AG04449 (cell line): ENCODE measurements around the gene MTSS2.

Experiments used
- CTCF ChIA-PET: fragments of 350-600 bp; formaldehyde crosslinking; extraction: SDS; loops from one replicate; lab custom pipeline; 2021; ENCODE audit warnings: antibody characterized with exemption; lab: Yijun Ruan, JAX
- POLR2A ChIA-PET: fragments of 400-600, 350-600 bp; formaldehyde crosslinking; extraction: SDS; loops from one replicate; lab custom pipeline; 2020; ENCODE audit warnings: antibody characterized with exemption, inconsistent platforms; lab: Yijun Ruan, JAX
- DNase-seq: peaks from one replicate; pipeline ENCODE4 v3.0.0-alpha.2; 2010; ENCODE audit warnings: low read depth, low spot score
- H3K4me3 ChIP-seq: 2 replicates; pipeline ENCODE4 v1.5.1; 2011; ENCODE audit warnings: low read depth, mild to moderate bottlenecking, control low read depth, low read length
- TF ChIP-seq, protein P1 (sequence below): IDR thresholded peaks from one replicate; pipeline ENCODE4 v1.5.1; 2011; ENCODE audit warnings: mild to moderate bottlenecking, moderate library complexity, low read length, control low read depth, inconsistent platforms; ENCODE audit not compliant: insufficient read depth; ENCODE audit errors: missing control alignments

MTSS2 gene

DNA sequence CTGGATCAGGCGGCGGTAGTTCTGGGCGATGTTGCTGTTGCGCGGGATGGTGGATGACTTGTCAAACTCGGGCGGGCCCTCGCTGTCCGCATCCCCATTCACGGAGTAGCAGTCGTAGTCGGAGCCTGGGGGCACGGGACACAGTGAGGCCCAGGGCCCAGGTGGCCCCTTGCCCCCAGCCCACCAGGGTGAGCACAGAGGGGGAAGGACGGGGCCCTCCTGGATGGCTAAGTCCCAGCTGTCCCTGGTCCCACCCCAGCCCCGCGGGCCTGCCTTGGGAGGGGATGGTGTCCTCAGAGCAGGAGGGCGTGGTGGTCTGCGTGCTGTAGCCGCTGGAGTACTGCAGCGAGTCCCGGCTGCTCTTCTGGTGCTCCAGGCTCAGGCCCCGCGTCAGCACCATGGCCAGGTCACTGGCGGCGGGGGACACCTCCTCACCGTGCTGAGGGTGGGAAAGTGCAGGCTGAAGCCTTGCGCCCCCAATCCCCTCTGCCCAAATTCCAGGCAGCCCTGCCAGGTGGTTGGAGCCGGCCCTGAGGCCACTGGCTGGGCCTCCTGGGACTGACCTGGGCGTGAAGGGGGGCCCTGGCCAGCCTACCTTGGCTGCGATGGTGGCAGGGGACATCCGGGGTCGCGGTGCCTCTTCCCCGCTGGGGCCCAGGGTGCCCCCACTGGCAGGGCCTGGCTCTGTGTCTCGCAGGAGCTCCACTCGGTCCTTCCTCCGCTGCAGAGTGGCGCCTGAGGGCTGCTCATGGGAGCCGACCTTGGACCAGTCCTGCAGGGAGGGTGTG is 21.3 kb downstream of the MTSS2 start:
- CTCF ChIA-PET = interaction anchor here (6.7 kb wide), 1 partner anchor 106 kb away, joined by 69 read pairs; no protein-coding TSS in a partner anchor
- no peak for DNase-seq
- TF ChIP-seq, protein P1, sequence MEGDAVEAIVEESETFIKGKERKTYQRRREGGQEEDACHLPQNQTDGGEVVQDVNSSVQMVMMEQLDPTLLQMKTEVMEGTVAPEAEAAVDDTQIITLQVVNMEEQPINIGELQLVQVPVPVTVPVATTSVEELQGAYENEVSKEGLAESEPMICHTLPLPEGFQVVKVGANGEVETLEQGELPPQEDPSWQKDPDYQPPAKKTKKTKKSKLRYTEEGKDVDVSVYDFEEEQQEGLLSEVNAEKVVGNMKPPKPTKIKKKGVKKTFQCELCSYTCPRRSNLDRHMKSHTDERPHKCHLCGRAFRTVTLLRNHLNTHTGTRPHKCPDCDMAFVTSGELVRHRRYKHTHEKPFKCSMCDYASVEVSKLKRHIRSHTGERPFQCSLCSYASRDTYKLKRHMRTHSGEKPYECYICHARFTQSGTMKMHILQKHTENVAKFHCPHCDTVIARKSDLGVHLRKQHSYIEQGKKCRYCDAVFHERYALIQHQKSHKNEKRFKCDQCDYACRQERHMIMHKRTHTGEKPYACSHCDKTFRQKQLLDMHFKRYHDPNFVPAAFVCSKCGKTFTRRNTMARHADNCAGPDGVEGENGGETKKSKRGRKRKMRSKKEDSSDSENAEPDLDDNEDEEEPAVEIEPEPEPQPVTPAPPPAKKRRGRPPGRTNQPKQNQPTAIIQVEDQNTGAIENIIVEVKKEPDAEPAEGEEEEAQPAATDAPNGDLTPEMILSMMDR = no peak
- POLR2A ChIA-PET = no interaction called here
- no peak overlapping the region for H3K4me3 ChIP-seq

DNA sequence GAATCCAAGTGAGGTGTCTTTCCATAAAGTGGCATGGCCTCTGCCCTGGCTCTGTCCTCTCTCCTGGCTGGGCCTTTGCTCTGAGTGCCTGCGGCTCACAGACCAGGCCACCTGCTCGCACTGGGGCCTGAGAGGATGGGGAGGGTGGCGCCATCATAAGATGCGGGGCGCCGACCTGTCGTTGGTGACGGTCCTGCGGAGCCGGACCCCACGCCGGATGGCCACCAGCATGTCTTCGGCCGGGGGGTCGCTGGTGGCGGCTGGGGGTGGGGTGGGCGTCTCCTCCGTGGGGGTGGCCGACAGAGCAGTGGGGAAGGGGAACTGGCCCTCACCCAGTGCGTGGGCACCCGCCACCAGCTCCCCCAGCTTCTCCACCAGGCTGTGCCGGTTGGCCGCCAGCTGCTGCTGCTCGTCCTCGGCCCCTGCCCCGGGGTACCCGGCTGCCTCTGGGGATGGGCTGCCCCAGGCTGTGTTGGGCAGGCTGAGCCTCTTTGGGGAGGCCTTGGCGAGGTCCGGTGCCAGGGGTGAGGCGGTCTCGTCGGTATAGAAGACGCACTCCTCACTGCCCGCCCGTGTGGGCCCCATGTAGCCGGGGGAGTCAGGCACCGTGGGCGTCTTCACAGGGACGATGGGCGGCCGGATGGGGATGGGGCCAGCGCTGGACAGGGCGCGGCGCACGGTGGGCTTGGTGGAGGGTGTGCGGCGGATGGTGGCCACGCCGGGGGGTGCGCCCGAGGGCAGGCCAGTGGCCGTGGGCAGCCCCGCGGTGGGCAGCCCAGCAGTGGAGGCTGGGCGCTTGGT is 22.1 kb downstream of the MTSS2 start:
- ChIA-PET POLR2A (no interaction called here), CTCF (interaction anchor here (2.2 to 6.7 kb wide), 2 partner anchors 10 to 107 kb away, joined by 11 to 69 read pairs; no protein-coding TSS in a partner anchor)
- no peak for DNase-seq
- no peak overlapping the region for H3K4me3 ChIP-seq
- TF ChIP-seq, protein P1 = no peak

DNA sequence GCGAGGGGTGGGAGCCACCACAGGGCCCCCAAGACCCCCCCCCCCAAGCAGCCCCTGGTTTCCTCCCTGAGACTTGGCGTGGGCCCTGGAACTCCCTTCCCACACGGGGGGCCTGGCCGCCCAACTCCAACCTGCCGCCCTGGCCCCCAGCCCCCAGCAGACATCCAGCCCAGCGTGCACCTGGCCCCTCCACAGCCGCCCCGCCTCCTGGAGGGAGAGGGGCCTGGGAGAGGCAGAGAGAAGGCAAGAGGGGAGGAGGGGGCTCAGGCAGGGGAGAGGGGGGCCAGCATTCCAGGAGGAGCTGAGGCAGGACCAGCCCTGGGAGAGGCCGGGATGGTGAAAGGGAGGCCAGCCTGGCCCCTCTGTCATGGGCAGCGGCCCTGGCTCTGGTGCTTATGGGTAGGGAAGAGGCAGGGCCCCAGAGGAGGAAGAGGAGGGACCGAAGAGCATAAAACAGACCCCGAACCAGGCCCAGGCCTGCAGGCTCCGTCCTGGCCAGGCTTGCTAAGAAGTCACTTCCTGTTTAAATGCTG is 22.8 kb downstream of the MTSS2 start:
- H3K4me3 ChIP-seq = no peak overlapping the region
- TF ChIP-seq, protein P1 = no peak
- ChIA-PET CTCF (interaction anchor here (0.7 to 2.2 kb wide), 3 partner anchors 10 to 108 kb away, joined by 3 to 11 read pairs (median 10); no protein-coding TSS in a partner anchor), POLR2A (no interaction called here)
- DNase-seq = no peak

DNA sequence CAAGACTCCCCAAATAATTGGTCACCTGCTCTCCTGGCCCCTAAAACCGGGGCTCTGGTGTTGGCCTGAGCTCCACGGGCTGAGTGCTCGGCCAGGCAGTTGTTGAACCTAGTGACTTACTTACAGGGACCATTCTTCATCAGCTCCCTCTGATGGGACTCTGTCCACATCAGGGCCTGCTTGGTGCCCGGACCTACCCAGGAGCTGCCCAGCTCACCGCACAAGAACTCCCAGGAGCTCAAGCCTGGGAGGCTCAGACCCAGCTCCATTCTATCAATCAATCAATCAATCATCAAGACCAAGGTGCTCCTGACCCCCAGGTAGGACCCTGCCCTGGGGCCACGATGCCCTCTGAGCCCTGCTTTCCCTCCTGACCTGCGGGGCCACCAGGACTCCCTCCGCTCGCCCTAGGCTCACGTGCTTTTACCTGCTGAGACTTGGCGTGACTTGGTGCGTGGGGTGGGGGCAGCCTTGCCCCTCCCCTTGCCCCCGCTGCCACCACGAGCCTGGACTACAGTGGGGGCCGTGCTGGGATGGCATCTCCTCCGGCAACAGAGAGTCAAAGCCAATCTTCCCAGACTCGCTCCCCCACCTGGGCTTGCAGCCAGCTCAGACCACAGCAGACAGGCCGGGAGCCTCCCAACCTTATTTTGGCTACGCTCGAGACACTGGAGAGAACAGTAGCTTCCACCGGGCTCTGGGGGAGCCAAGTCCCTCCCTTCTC is 23.8 kb downstream of the MTSS2 start:
- no peak for DNase-seq
- CTCF ChIA-PET = interaction anchor here (0.7 to 2.2 kb wide), 4 partner anchors 9 to 293 kb away, joined by 3 to 11 read pairs (median 6); no protein-coding TSS in a partner anchor
- POLR2A ChIA-PET = no interaction called here
- TF ChIP-seq, protein P1 = no peak
- no peak overlapping the region for H3K4me3 ChIP-seq

DNA sequence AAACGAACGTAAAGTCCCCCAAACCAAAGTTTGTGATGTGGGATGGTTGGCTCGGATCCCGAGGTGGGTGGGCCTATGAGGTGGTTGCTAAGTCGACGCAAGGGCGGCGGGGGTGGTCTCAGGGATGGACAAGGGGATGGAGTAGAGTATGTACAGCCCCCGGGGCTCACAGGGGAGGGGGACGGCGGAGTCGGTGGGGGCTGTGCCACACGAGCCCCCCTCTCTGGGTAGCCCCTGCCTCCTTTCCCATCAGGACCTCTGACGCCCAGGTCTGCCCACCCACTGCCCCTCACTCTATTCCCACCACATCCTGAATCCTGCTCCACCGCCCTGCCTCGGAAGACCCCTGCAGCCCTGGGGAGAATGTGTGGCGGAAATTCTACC is 24.3 kb downstream of the MTSS2 start:
- ChIA-PET CTCF (interaction anchor here (1.1 to 2.2 kb wide), 3 partner anchors 8 to 293 kb away, joined by 3 to 11 read pairs (median 10); no protein-coding TSS in a partner anchor), POLR2A (no interaction called here)
- no peak for DNase-seq
- TF ChIP-seq, protein P1 = no peak
- no peak overlapping the region for H3K4me3 ChIP-seq
